ENCODE results near the gene APBA2.

APBA2 gene

GRCh38 chr15:29057856-29058255, 172.1 kb downstream of the APBA2 start:
- no peak for TF ChIP-seq CTCF (IDR thresholded peaks at IDR 0.05; ENCODE audit: low read depth, low read length, missing control alignments)
- in situ Hi-C loops (cut with HindIII; ENCODE audit: low sequenced_read_pairs) = no loop called here
- no peak for DNase-seq (ENCODE audit: low read depth)
- H3K4me3 ChIP-seq (ENCODE audit: low read depth, low read length) = no peak overlapping the region

DNA sequence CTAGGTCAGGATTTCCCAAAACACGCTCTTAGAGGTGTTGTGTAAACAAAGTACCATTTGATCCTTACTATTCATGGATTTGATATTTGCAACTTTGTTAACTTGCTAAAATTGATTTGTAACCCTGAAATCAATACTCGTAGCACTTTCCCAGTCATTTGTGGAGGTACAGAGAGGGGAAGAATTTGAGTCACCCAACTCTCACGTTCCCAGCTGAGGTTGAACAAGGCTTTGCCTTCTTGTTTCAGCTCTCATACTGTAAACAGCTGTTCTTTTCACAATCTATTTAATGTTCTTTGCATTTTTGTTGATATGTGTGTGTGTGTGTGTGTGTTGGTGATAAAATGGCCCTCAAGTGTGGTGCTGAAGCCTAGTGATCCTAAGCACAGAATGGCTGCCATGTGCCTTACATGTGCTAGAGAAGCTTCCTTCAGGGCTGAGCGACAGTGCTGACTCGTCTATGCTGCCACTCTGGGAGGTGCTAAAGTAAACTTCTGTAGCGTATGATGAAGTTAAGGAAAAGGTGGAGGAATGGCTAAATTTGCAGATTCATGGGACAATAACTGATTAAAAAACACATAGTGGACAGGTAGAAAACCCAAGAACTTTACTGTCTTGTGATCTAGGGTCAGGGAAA, 173.2 kb downstream of the APBA2 start:
- in situ Hi-C loops (cut with HindIII; ENCODE audit: low sequenced_read_pairs) = no loop called here
- TF ChIP-seq CTCF (IDR thresholded peaks at IDR 0.05; ENCODE audit: low read depth, low read length, missing control alignments) = no peak
- DNase-seq (ENCODE audit: low read depth) = no peak
- H3K4me3 ChIP-seq (ENCODE audit: low read depth, low read length) = no peak overlapping the region

- H3K4me3 ChIP-seq (ENCODE audit: low read depth, low read length) = no peak overlapping the region
- DNase-seq (ENCODE audit: low read depth) = no peak
- TF ChIP-seq CTCF (IDR thresholded peaks at IDR 0.05; ENCODE audit: low read depth, low read length, missing control alignments) = no peak
- in situ Hi-C loops (cut with HindIII; ENCODE audit: low sequenced_read_pairs) = no loop called here
These were observed 174.3 kb downstream of the APBA2 start for GRCh38 chr15:29059871-29060640.

- H3K4me3 ChIP-seq (ENCODE audit: low read depth, low read length) = no peak overlapping the region
- in situ Hi-C loops (cut with HindIII; ENCODE audit: low sequenced_read_pairs) = no loop called here
- no peak for TF ChIP-seq CTCF (IDR thresholded peaks at IDR 0.05; ENCODE audit: low read depth, low read length, missing control alignments)
- no peak for DNase-seq (ENCODE audit: low read depth)
These were observed 176.0 kb downstream of the APBA2 start for GRCh38 chr15:29061746-29062145.

DNA sequence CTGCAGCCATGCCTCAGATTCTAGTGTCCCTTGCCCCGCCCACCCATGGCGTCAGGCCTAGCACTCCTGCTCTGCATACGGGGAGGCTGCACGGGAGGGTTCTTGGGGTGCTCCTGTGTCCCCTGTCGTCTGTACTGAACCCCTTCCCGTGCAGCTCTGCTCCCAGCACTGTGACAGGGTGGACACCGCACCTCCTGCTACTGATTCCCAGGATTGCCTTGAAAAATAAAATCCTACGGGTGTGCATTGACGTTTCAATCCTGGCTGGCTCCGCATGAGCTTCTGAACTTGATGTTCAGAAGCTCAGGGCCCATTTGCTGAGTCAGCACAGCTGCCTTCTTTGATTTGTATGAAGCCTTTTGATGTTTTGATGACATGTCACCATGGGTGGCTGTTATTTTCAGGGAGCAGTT, 176.4 kb downstream of the APBA2 start:
- in situ Hi-C loops (cut with HindIII; ENCODE audit: low sequenced_read_pairs) = no loop called here
- DNase-seq (ENCODE audit: low read depth) = no peak
- no peak overlapping the region for H3K4me3 ChIP-seq (ENCODE audit: low read depth, low read length)
- no peak for TF ChIP-seq CTCF (IDR thresholded peaks at IDR 0.05; ENCODE audit: low read depth, low read length, missing control alignments)

- TF ChIP-seq CTCF (IDR thresholded peaks at IDR 0.05; ENCODE audit: low read depth, low read length, missing control alignments) = no peak
- no peak for DNase-seq (ENCODE audit: low read depth)
These were observed 176.9 kb downstream of the APBA2 start for GRCh38 chr15:29062626-29063025.

More at GRCh38 chr15:29062626-29063025, 176.9 kb downstream of the APBA2 start:
- H3K4me3 ChIP-seq (ENCODE audit: low read depth, low read length) = no peak overlapping the region
- in situ Hi-C loops (cut with HindIII; ENCODE audit: low sequenced_read_pairs) = no loop called here
